Panc1 (cell line): ENCODE results near the gene ADAMTS19.

ENCODE experiments used
- POLR2AphosphoS5 ChIP-seq: IDR thresholded peaks from 2 replicates; pipeline ENCODE4 v1.6.1; 2012; ENCODE audit warnings: mild to moderate bottlenecking, low read depth, low read length, moderate library complexity
- SIN3A ChIP-seq: IDR thresholded peaks from 2 replicates; pipeline ENCODE4 v1.6.1; 2012; ENCODE audit warnings: low read depth, mild to moderate bottlenecking, low read length, moderate library complexity, borderline replicate concordance; ENCODE audit not compliant: insufficient read depth
- TCF7L2 ChIP-seq: IDR thresholded peaks from 2 replicates; pipeline ENCODE4 v1.6.1; 2011; ENCODE audit warnings: mild to moderate bottlenecking, low read depth, low read length, inconsistent platforms
- TF ChIP-seq, protein P1 (sequence below), 2 experiments: IDR thresholded peaks; 2 replicates each; pipeline ENCODE4 v1.6.1; 2011 to 2012; ENCODE audit warnings: low read depth in 2 of 2, control low read depth in 1 of 2, low read length in 1 of 2, mild to moderate bottlenecking in 1 of 2, moderate library complexity in 1 of 2; ENCODE audit not compliant: insufficient read depth in 1 of 2
- TF ChIP-seq, protein P2 (sequence below): fragments of 450-650 bp; IDR thresholded peaks from 2 replicates; pipeline ENCODE4 v1.5.1; 2017; ENCODE audit warnings: mild to moderate bottlenecking

DNA sequence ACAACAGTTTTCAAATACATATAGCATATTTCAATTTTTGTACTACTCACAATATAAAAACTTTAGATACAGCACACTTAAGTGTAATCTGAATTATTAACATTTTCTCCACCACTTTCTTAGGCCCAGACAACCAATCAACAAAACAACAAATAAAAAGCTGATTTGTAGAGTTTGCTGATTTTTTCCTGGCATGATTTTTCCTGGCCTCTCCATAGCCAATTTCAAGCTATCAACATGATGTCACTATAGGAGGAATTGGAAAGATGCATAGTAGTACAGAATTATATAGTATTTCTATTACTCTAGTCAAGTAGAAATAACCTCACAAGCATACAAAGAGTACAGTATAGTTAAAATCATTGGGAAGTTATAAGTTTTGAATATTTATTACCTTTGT is 35.1 kb upstream of the ADAMTS19 start:
- TF ChIP-seq, protein P1, sequence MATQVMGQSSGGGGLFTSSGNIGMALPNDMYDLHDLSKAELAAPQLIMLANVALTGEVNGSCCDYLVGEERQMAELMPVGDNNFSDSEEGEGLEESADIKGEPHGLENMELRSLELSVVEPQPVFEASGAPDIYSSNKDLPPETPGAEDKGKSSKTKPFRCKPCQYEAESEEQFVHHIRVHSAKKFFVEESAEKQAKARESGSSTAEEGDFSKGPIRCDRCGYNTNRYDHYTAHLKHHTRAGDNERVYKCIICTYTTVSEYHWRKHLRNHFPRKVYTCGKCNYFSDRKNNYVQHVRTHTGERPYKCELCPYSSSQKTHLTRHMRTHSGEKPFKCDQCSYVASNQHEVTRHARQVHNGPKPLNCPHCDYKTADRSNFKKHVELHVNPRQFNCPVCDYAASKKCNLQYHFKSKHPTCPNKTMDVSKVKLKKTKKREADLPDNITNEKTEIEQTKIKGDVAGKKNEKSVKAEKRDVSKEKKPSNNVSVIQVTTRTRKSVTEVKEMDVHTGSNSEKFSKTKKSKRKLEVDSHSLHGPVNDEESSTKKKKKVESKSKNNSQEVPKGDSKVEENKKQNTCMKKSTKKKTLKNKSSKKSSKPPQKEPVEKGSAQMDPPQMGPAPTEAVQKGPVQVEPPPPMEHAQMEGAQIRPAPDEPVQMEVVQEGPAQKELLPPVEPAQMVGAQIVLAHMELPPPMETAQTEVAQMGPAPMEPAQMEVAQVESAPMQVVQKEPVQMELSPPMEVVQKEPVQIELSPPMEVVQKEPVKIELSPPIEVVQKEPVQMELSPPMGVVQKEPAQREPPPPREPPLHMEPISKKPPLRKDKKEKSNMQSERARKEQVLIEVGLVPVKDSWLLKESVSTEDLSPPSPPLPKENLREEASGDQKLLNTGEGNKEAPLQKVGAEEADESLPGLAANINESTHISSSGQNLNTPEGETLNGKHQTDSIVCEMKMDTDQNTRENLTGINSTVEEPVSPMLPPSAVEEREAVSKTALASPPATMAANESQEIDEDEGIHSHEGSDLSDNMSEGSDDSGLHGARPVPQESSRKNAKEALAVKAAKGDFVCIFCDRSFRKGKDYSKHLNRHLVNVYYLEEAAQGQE (IDR thresholded peaks at IDR 0.05; ENCODE audit: insufficient read depth in 1 of 2, low read depth in 2 of 2, low read length in 1 of 2): no peak
- TF ChIP-seq, protein P2, sequence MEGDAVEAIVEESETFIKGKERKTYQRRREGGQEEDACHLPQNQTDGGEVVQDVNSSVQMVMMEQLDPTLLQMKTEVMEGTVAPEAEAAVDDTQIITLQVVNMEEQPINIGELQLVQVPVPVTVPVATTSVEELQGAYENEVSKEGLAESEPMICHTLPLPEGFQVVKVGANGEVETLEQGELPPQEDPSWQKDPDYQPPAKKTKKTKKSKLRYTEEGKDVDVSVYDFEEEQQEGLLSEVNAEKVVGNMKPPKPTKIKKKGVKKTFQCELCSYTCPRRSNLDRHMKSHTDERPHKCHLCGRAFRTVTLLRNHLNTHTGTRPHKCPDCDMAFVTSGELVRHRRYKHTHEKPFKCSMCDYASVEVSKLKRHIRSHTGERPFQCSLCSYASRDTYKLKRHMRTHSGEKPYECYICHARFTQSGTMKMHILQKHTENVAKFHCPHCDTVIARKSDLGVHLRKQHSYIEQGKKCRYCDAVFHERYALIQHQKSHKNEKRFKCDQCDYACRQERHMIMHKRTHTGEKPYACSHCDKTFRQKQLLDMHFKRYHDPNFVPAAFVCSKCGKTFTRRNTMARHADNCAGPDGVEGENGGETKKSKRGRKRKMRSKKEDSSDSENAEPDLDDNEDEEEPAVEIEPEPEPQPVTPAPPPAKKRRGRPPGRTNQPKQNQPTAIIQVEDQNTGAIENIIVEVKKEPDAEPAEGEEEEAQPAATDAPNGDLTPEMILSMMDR: no peak
- no peak for TF ChIP-seq POLR2AphosphoS5
- no peak for TF ChIP-seq SIN3A
- no peak for TF ChIP-seq TCF7L2
